ENCODE measurements around the gene ERCC4.

The ERCC4 gene

GRCh38 chr16:13995194-13995593 lies 75.2 kb downstream of the ERCC4 start:
- TF ChIP-seq FOXA1 (IDR thresholded peaks at IDR 0.05) = no peak
- no peak for TF ChIP-seq PKNOX1 (IDR thresholded peaks at IDR 0.05)
- TF ChIP-seq TARDBP (IDR thresholded peaks at IDR 0.05) = no peak
- TF ChIP-seq FOXK2 (IDR thresholded peaks at IDR 0.05) = no peak
- no peak for TF ChIP-seq SP1 (IDR thresholded peaks at IDR 0.05)
- no peak for TF ChIP-seq NFRKB (IDR thresholded peaks at IDR 0.05)
- TF ChIP-seq BHLHE40 (IDR thresholded peaks at IDR 0.05; ENCODE audit: borderline replicate concordance) = no peak
- no peak for TF ChIP-seq SUZ12 (IDR thresholded peaks at IDR 0.05)
- TF ChIP-seq CTBP1 (IDR thresholded peaks at IDR 0.05; ENCODE audit: borderline replicate concordance) = no peak
- TF ChIP-seq FOXM1 (IDR thresholded peaks at IDR 0.05; ENCODE audit: borderline replicate concordance) = no peak
- no peak for TF ChIP-seq ARNT (IDR thresholded peaks at IDR 0.05)
- TF ChIP-seq ZNF384 (IDR thresholded peaks at IDR 0.05) = no peak
- no peak for TF ChIP-seq ELF4 (IDR thresholded peaks at IDR 0.05)
- TF ChIP-seq HDGF (IDR thresholded peaks at IDR 0.05; ENCODE audit: borderline replicate concordance) = no peak
- TF ChIP-seq L3MBTL2 (conservative IDR thresholded peaks at IDR 0.05) = no peak
- TF ChIP-seq LEF1 (IDR thresholded peaks at IDR 0.05; ENCODE audit: borderline replicate concordance) = no peak
- POLR2A ChIA-PET = no interaction called here
- no peak for DNase-seq (ENCODE audit: extremely low spot score)
- CTCF ChIA-PET = no interaction called here

GRCh38 chr16:13996778-13997288 lies 76.9 kb downstream of the ERCC4 start:
- POLR2A ChIA-PET = interaction anchor here (0.6 kb wide), 1 partner anchor 73 kb away, joined by 3 read pairs; no protein-coding TSS in a partner anchor
- DNase-seq (ENCODE audit: extremely low spot score) = no peak
- TF ChIP-seq TARDBP (IDR thresholded peaks at IDR 0.05) (no peak), PKNOX1 (IDR thresholded peaks at IDR 0.05) (no peak), CTBP1 (IDR thresholded peaks at IDR 0.05; ENCODE audit: borderline replicate concordance) (no peak), FOXM1 (IDR thresholded peaks at IDR 0.05; ENCODE audit: borderline replicate concordance) (no peak), HDGF (IDR thresholded peaks at IDR 0.05; ENCODE audit: borderline replicate concordance) (no peak), L3MBTL2 (conservative IDR thresholded peaks at IDR 0.05) (no peak), ARNT (IDR thresholded peaks at IDR 0.05) (no peak), FOXK2 (IDR thresholded peaks at IDR 0.05) (no peak), FOXA1 (IDR thresholded peaks at IDR 0.05) (no peak), NFRKB (IDR thresholded peaks at IDR 0.05) (no peak), LEF1 (IDR thresholded peaks at IDR 0.05; ENCODE audit: borderline replicate concordance) (no peak)
- CTCF ChIA-PET = no interaction called here

- DNase-seq (ENCODE audit: extremely low spot score) = no peak
- POLR2A ChIA-PET = interaction anchor here (0.6 to 0.8 kb wide), 2 partner anchors 11 to 72 kb away, joined by 3 read pairs; no protein-coding TSS in a partner anchor
- no peak for TF ChIP-seq BHLHE40 (IDR thresholded peaks at IDR 0.05; ENCODE audit: borderline replicate concordance)
- no peak for TF ChIP-seq ELF4 (IDR thresholded peaks at IDR 0.05)
- no peak for TF ChIP-seq ARNT (IDR thresholded peaks at IDR 0.05)
- TF ChIP-seq SUZ12 (IDR thresholded peaks at IDR 0.05) = no peak
- no peak for TF ChIP-seq PKNOX1 (IDR thresholded peaks at IDR 0.05)
- TF ChIP-seq ZNF384 (IDR thresholded peaks at IDR 0.05) = no peak
- no peak for TF ChIP-seq FOXK2 (IDR thresholded peaks at IDR 0.05)
- TF ChIP-seq CTBP1 (IDR thresholded peaks at IDR 0.05; ENCODE audit: borderline replicate concordance) = no peak
- no peak for TF ChIP-seq SP1 (IDR thresholded peaks at IDR 0.05)
- no peak for TF ChIP-seq TARDBP (IDR thresholded peaks at IDR 0.05)
- no peak for TF ChIP-seq FOXM1 (IDR thresholded peaks at IDR 0.05; ENCODE audit: borderline replicate concordance)
- no peak for TF ChIP-seq NFRKB (IDR thresholded peaks at IDR 0.05)
- TF ChIP-seq FOXA1 (IDR thresholded peaks at IDR 0.05) = no peak
- TF ChIP-seq HDGF (IDR thresholded peaks at IDR 0.05; ENCODE audit: borderline replicate concordance) = no peak
- TF ChIP-seq LEF1 (IDR thresholded peaks at IDR 0.05; ENCODE audit: borderline replicate concordance) = no peak
- no peak for TF ChIP-seq L3MBTL2 (conservative IDR thresholded peaks at IDR 0.05)
- CTCF ChIA-PET = no interaction called here
These were observed 77.6 kb downstream of the ERCC4 start for GRCh38 chr16:13997526-13997925.

- no peak for DNase-seq (ENCODE audit: extremely low spot score)
- TF ChIP-seq BHLHE40 (IDR thresholded peaks at IDR 0.05; ENCODE audit: borderline replicate concordance) = no peak
- POLR2A ChIA-PET = interaction anchor here (0.8 kb wide), 1 partner anchor 11 kb away, joined by 3 read pairs; no protein-coding TSS in a partner anchor
- CTCF ChIA-PET = no interaction called here
These were observed 78.0 kb downstream of the ERCC4 start for GRCh38 chr16:13997933-13998332.

- ChIA-PET POLR2A (no interaction called here), CTCF (interaction anchor here (0.6 kb wide), 1 partner anchor 88 kb away, joined by 3 read pairs; no protein-coding TSS in a partner anchor)
- DNase-seq (ENCODE audit: extremely low spot score) = no peak
- no peak for TF ChIP-seq ELF4 (IDR thresholded peaks at IDR 0.05)
- TF ChIP-seq LEF1 (IDR thresholded peaks at IDR 0.05; ENCODE audit: borderline replicate concordance) = no peak
These were observed 79.3 kb downstream of the ERCC4 start for GRCh38 chr16:13999071-13999894.

GRCh38 chr16:13999895-14000425 lies 80.0 kb downstream of the ERCC4 start:
- TF ChIP-seq LEF1 (IDR thresholded peaks at IDR 0.05; ENCODE audit: borderline replicate concordance) (no peak), BHLHE40 (IDR thresholded peaks at IDR 0.05; ENCODE audit: borderline replicate concordance) (no peak)
- DNase-seq (ENCODE audit: extremely low spot score) = no peak
- ChIA-PET CTCF (interaction anchor here (0.6 kb wide), 1 partner anchor 87 kb away, joined by 3 read pairs; no protein-coding TSS in a partner anchor), POLR2A (no interaction called here)

Measured in HEK293T (cell line).